ENCODE data around the gene OXT.
"Not testable (repeated sequence)": the region's sequence is repeated elsewhere in the genome, so short reads cannot be mapped to it uniquely, and the experiment has no call there.

The OXT gene

DNA sequence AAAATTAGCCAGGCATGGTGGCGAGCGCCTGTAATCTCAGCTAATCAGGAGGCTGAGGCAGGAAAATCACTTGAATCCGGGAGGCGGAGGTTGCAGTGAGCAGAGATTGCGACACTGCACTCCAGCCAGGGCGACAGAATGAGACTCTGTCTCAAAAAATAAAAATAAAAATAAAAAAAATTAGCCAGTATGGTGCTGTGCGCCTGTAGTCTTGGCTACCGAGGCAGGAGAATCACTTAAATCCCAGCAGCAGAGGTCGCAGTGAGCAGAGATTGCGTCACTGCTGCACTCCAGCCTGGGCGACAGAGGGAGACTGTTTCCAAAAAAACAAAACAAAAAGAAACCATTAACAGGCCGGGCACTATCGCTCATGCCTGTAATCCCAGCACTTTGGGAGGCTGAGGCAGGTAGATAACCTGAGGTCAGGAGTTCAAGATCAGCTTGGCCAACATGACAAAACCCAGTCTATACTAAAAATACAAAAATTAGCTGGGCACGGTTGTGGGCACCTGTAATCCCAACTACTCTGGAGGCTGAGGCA is 46.5 kb downstream of the OXT start:
- peak; percentile 64 for TF ChIP-seq PRDM1 (tag by site-specific recombination; IDR thresholded peaks at IDR 0.05)
- peak; percentile 89 for TF ChIP-seq ZEB2 (tag by site-specific recombination; IDR thresholded peaks at IDR 0.05)
- TF ChIP-seq ZNF335 (tag by site-specific recombination; conservative IDR thresholded peaks at IDR 0.05), result peak; percentile 98
- peak; percentile 71 for TF ChIP-seq ZNF654 (tag by site-specific recombination; IDR thresholded peaks at IDR 0.05; ENCODE audit: low read depth)
- peak; percentile 88 for TF ChIP-seq ATF2 (tag by site-specific recombination; IDR thresholded peaks at IDR 0.05; ENCODE audit: low read depth)
- TF ChIP-seq ZBTB17 (tag by site-specific recombination; IDR thresholded peaks at IDR 0.05), result peak; percentile 73
- 0 out of 2 replicates have a peak, but pooled peaks have one; percentile 26 for TF ChIP-seq ZNF362 (tag by site-specific recombination; IDR thresholded peaks at IDR 0.05)
- TF ChIP-seq, protein P1, sequence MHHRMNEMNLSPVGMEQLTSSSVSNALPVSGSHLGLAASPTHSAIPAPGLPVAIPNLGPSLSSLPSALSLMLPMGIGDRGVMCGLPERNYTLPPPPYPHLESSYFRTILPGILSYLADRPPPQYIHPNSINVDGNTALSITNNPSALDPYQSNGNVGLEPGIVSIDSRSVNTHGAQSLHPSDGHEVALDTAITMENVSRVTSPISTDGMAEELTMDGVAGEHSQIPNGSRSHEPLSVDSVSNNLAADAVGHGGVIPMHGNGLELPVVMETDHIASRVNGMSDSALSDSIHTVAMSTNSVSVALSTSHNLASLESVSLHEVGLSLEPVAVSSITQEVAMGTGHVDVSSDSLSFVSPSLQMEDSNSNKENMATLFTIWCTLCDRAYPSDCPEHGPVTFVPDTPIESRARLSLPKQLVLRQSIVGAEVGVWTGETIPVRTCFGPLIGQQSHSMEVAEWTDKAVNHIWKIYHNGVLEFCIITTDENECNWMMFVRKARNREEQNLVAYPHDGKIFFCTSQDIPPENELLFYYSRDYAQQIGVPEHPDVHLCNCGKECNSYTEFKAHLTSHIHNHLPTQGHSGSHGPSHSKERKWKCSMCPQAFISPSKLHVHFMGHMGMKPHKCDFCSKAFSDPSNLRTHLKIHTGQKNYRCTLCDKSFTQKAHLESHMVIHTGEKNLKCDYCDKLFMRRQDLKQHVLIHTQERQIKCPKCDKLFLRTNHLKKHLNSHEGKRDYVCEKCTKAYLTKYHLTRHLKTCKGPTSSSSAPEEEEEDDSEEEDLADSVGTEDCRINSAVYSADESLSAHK (tag by site-specific recombination; IDR thresholded peaks at IDR 0.05), result peak; percentile 82
- TF ChIP-seq, protein P2, sequence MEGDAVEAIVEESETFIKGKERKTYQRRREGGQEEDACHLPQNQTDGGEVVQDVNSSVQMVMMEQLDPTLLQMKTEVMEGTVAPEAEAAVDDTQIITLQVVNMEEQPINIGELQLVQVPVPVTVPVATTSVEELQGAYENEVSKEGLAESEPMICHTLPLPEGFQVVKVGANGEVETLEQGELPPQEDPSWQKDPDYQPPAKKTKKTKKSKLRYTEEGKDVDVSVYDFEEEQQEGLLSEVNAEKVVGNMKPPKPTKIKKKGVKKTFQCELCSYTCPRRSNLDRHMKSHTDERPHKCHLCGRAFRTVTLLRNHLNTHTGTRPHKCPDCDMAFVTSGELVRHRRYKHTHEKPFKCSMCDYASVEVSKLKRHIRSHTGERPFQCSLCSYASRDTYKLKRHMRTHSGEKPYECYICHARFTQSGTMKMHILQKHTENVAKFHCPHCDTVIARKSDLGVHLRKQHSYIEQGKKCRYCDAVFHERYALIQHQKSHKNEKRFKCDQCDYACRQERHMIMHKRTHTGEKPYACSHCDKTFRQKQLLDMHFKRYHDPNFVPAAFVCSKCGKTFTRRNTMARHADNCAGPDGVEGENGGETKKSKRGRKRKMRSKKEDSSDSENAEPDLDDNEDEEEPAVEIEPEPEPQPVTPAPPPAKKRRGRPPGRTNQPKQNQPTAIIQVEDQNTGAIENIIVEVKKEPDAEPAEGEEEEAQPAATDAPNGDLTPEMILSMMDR (tag by site-specific recombination; IDR thresholded peaks at IDR 0.05), result peak; percentile 98
- TF ChIP-seq ZNF629 (tag by site-specific recombination; IDR thresholded peaks at IDR 0.05), result peak; percentile 73
- TF ChIP-seq SP7 (tag by site-specific recombination; IDR thresholded peaks at IDR 0.05), result peak; percentile 52
- H3K4me3 ChIP-seq (ENCODE audit: low read depth, low read length); H3K4me1 ChIP-seq (ENCODE audit: control insufficient read depth, insufficient read depth, low read length); H3K9me3 ChIP-seq (ENCODE audit: control insufficient read depth, insufficient read depth, low read depth, low read length); H3K27ac ChIP-seq (ENCODE audit: extremely low read depth, low read depth, low read length); POLR2A ChIA-PET: not testable (repeated sequence)
- CTCF ChIA-PET, result interaction anchor here (0.7 to 2.0 kb wide), 4 partner anchors 10 to 598 kb away, joined by 3 to 6 read pairs (median 3); no protein-coding TSS in a partner anchor
- peaks cover 8 to 31% of the 10 kb centered on the region in 2 experiments; a peak in 2 of 3 replicates for H3K36me3 ChIP-seq (ENCODE audit: control insufficient read depth in 2 of 2, insufficient read depth in 1 of 2, low read length in 2 of 2)

DNA sequence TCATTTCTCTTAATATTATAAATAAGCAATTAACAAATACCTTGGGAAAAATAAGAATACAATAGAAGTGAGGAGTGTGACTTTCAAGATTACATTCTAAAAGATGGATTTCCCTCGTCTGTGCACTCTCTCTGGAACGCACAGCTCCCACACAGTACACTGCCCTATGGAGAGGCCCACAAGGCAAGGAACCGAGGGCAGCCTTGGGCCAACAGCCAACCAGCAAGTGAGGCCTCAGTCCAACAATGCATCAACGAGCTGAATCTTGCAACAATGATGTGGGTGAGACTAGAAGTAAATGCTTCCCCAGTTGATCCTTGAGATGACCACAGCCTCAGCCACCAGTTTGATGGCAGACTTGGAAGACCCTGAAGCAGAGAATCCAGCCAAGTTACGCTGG is 47.6 kb downstream of the OXT start:
- H3K27ac ChIP-seq (ENCODE audit: extremely low read depth, low read depth, low read length), result peak overlapping the region; percentile 24; the same call in 1 of the 2 replicates
- peaks cover 8 to 30% of the 10 kb centered on the region in 2 experiments; a peak in 2 of 3 replicates for H3K36me3 ChIP-seq (ENCODE audit: control insufficient read depth in 2 of 2, insufficient read depth in 1 of 2, low read length in 2 of 2)
- H3K4me1 ChIP-seq (ENCODE audit: control insufficient read depth, insufficient read depth, low read length), result peaks cover 4% of the 10 kb centered on the region; the same call in 1 of the 2 replicates
- H3K9me3 ChIP-seq (ENCODE audit: control insufficient read depth, insufficient read depth, low read depth, low read length), result no peaks in the 10 kb centered on the region
- TF ChIP-seq ZSCAN16 (tag by site-specific recombination; IDR thresholded peaks at IDR 0.05), result no peak
- no peak for TF ChIP-seq KLF16 (tag by site-specific recombination; IDR thresholded peaks at IDR 0.05)
- no peak for TF ChIP-seq ZSCAN5A (tag by site-specific recombination; IDR thresholded peaks at IDR 0.05)
- no peak for TF ChIP-seq ZNF623 (tag by site-specific recombination; IDR thresholded peaks at IDR 0.05)
- no peak overlapping the region for H3K4me3 ChIP-seq (ENCODE audit: low read depth, low read length)
- POLR2A ChIA-PET, result interaction anchor here (1.2 kb wide), 1 partner anchor 66 kb away, joined by 4 read pairs; no protein-coding TSS in a partner anchor
- CTCF ChIA-PET, result no interaction called here
